IMR-90 (cell line): ENCODE measurements around the gene ABI3BP. TPM values are rescaled to one million over a fixed set of nuclear protein-coding genes. Genes with fewer than 3 reads are reported as not detected.

Source experiments
- ATAC-seq: fragments of 200-7000 bp; cut with Tn5 transposase; 2 replicates; pipeline ENCODE4 v1.9.1; 2020; ENCODE audit warnings: low read depth, mild to moderate bottlenecking, moderate library complexity
- BruUV-seq: library from RNA; stranded (reverse); fragments of 400-500 nt; replicated peaks from 2 replicates; lab custom pipeline; 2021; lab: Mats Ljungman, UMichigan
- CTCF ChIA-PET: fragments of 300-600 bp; formaldehyde crosslinking; extraction: SDS; loops from one replicate; lab custom pipeline; 2021; ENCODE audit warnings: antibody characterized with exemption; lab: Yijun Ruan, JAX
- POLR2A ChIA-PET: fragments of 300-600 bp; sonication (Branson Sonifier 250); formaldehyde crosslinking; loops from one replicate; lab custom pipeline; 2022; ENCODE audit warnings: antibody characterized with exemption; ENCODE audit not compliant: unreplicated experiment; lab: Charles Lee
- DNase-seq: peaks from one replicate; pipeline ENCODE4 v3.0.0; 2013
- H2AFZ ChIP-seq: replicated peaks from 2 replicates; pipeline ENCODE3; 2013; ENCODE audit warnings: low read length, mild to moderate bottlenecking; ENCODE audit not compliant: poor library complexity
- H2AK5ac ChIP-seq: 2 replicates; pipeline ENCODE4 v1.6.1; 2013; ENCODE audit warnings: low read depth, low read length, inconsistent platforms
- H2AK9ac ChIP-seq: replicated peaks from 2 replicates; pipeline ENCODE3; 2013; ENCODE audit warnings: mild to moderate bottlenecking, low read depth, low read length, moderate library complexity; ENCODE audit not compliant: poor library complexity
- H2BK120ac ChIP-seq: 2 replicates; pipeline ENCODE4 v1.6.1; 2013; ENCODE audit warnings: low read depth, low read length, inconsistent platforms
- H2BK15ac ChIP-seq: 3 replicates; pipeline ENCODE4 v1.6.1; 2013; ENCODE audit warnings: low read depth, low read length, inconsistent platforms
- H2BK20ac ChIP-seq: 2 replicates; pipeline ENCODE4 v1.6.1; 2013; ENCODE audit warnings: low read depth, mild to moderate bottlenecking, inconsistent platforms, low read length, moderate library complexity
- H2BK5ac ChIP-seq: 2 replicates; pipeline ENCODE4 v1.6.1; 2013; ENCODE audit warnings: mild to moderate bottlenecking, low read depth, low read length, inconsistent platforms; ENCODE audit not compliant: poor library complexity, severe bottlenecking
- H3K14ac ChIP-seq: replicated peaks from 2 replicates; pipeline ENCODE4 v1.6.1; 2013; ENCODE audit warnings: low read depth, low read length, inconsistent platforms
- H3K18ac ChIP-seq: 2 replicates; pipeline ENCODE4 v1.6.1; 2013; ENCODE audit warnings: low read depth, low read length, control low read depth
- H3K23ac ChIP-seq: 2 replicates; pipeline ENCODE4 v1.6.1; 2013; ENCODE audit warnings: low read depth, low read length, inconsistent platforms
- H3K27ac ChIP-seq: 2 replicates; pipeline ENCODE4 v1.5.1; 2013; ENCODE audit warnings: mild to moderate bottlenecking, control low read depth, low read length; ENCODE audit not compliant: insufficient read depth
- H3K27me3 ChIP-seq: 2 replicates; pipeline ENCODE4 v1.6.1; 2013; ENCODE audit warnings: low read length; ENCODE audit not compliant: control insufficient read depth, insufficient read depth
- H3K36me3 ChIP-seq: 2 replicates; pipeline ENCODE4 v1.6.1; 2013; ENCODE audit warnings: low read length, mixed read lengths; ENCODE audit not compliant: control insufficient read depth, insufficient read depth
- H3K4ac ChIP-seq: 2 replicates; pipeline ENCODE4 v1.6.1; 2013; ENCODE audit warnings: low read depth, low read length, inconsistent platforms
- H3K4me1 ChIP-seq: 2 replicates; pipeline ENCODE4 v1.6.1; 2013; ENCODE audit warnings: low read length, mixed read lengths; ENCODE audit not compliant: control insufficient read depth, insufficient read depth
- H3K4me2 ChIP-seq: 2 replicates; pipeline ENCODE4 v1.6.1; 2013; ENCODE audit warnings: low read depth, mild to moderate bottlenecking, control low read depth, low read length, moderate library complexity
- H3K4me3 ChIP-seq: 2 replicates; pipeline ENCODE4 v1.5.1; 2013; ENCODE audit warnings: low read depth, mild to moderate bottlenecking, control low read depth, low read length, moderate library complexity; ENCODE audit not compliant: insufficient read depth
- H3K56ac ChIP-seq: 2 replicates; pipeline ENCODE4 v1.6.1; 2013; ENCODE audit warnings: low read length, inconsistent platforms; ENCODE audit not compliant: insufficient read depth; ENCODE audit errors: extremely low read depth
- H3K79me1 ChIP-seq, 2 experiments: 2 replicates each; pipeline ENCODE4 v1.6.1; 2013; ENCODE audit warnings: low read length in 2 of 2, inconsistent platforms in 1 of 2, low read depth in 1 of 2
- H3K9ac ChIP-seq: 2 replicates; pipeline ENCODE4 v1.6.1; 2013; ENCODE audit warnings: low read depth, low read length, control low read depth
- H3K9me1 ChIP-seq: 2 replicates; pipeline ENCODE4 v1.6.1; 2013; ENCODE audit warnings: low read length, inconsistent platforms; ENCODE audit not compliant: insufficient read depth
- H3K9me3 ChIP-seq: 2 replicates; pipeline ENCODE4 v1.6.1; 2013; ENCODE audit warnings: low read length; ENCODE audit not compliant: control insufficient read depth, insufficient read depth
- H4K20me1 ChIP-seq: 2 replicates; pipeline ENCODE4 v1.6.1; 2013; ENCODE audit warnings: low read length, inconsistent platforms; ENCODE audit not compliant: insufficient read depth
- H4K5ac ChIP-seq: 2 replicates; pipeline ENCODE4 v1.6.1; 2013; ENCODE audit warnings: mild to moderate bottlenecking, low read depth, low read length, control low read depth
- H4K8ac ChIP-seq, 2 experiments: 2 replicates each; pipeline ENCODE4 v1.6.1; 2013; ENCODE audit warnings: low read depth in 2 of 2, low read length in 2 of 2, control low read depth in 1 of 2, inconsistent platforms in 1 of 2
- H4K91ac ChIP-seq: 2 replicates; pipeline ENCODE4 v1.6.1; 2013; ENCODE audit warnings: low read depth, low read length, inconsistent platforms; ENCODE audit not compliant: insufficient read depth
- CHD1 ChIP-seq: IDR thresholded peaks from 2 replicates; pipeline ENCODE4 v1.6.1; 2012; ENCODE audit warnings: low read depth, low read length, improper control_type of control experiment
- MAFK ChIP-seq: IDR thresholded peaks from 2 replicates; pipeline ENCODE4 v1.6.1; 2012; ENCODE audit warnings: low read depth, low read length, improper control_type of control experiment
- NFE2L2 ChIP-seq: fragments of 150-350 bp; IDR thresholded peaks from 2 replicates; pipeline ENCODE4 v1.6.1; 2016; ENCODE audit warnings: low read depth, mild to moderate bottlenecking, low read length
- SMC3 ChIP-seq: fragments of 150-350 bp; IDR thresholded peaks from 2 replicates; pipeline ENCODE4 v1.6.1; 2016; ENCODE audit warnings: low read depth, mild to moderate bottlenecking, antibody characterized with exemption, low read length, moderate library complexity
- USF2 ChIP-seq: fragments of 150-350 bp; IDR thresholded peaks from 2 replicates; pipeline ENCODE4 v1.6.1; 2017; ENCODE audit warnings: mild to moderate bottlenecking, antibody characterized with exemption, low read length, low read depth
- WGBS, 2 experiments: methylation state at CpG; one replicate each; pipeline versions ENCODE4 v1.1.5 to v1.1.7; 2013; ENCODE audit warnings: missing lambda C conversion rate in 2 of 2; ENCODE audit not compliant: insufficient read length in 1 of 2; ENCODE audit errors: extremely low coverage in 2 of 2; 5-methylcytosine and 5-hydroxymethylcytosine counted together
- dilution Hi-C: fragments of 300-500 bp; cut with HindIII; formaldehyde crosslinking; loops from one replicate; pipeline ENCODE4 v1.14.3; 2018; ENCODE audit warnings: low sequenced_read_pairs; ENCODE audit not compliant: unreplicated experiment
- in situ Hi-C: fragments of 300-500 bp; cut with MboI; formaldehyde crosslinking; loops from 3 replicates; pipeline ENCODE4 v1.14.3; 2019; ENCODE audit warnings: low sequenced_read_pairs, inconsistent platforms, mixed read lengths
- intact Hi-C: fragments of 100-400 bp; cut with micrococcal nuclease; formaldehyde crosslinking; loops from 2 replicates; pipeline ENCODE4 v1.10.0; 2022
- polyA plus RNA-seq, 3 experiments: library from polyadenylated mRNA; depleted of rRNA; stranded (reverse); fragments of >200 nt; gene quantifications; 2 replicates each; pipeline ENCODE4 v1.2.3, GENCODE V29; 2012; ENCODE audit warnings: low replicate concordance in 1 of 3
- total RNA-seq: library from RNA; depleted of rRNA; stranded (reverse); fragments of >200 nt; gene quantifications from 2 replicates; pipeline ENCODE4 v1.2.3, GENCODE V29; 2012
- TF ChIP-seq, protein P1 (sequence below): conservative IDR thresholded peaks from 2 replicates; pipeline ENCODE4 v1.5.1; 2012; ENCODE audit warnings: mild to moderate bottlenecking, low read depth, low read length, improper control_type of control experiment

Gene ABI3BP
- total and polyA plus RNA-seq, 2 of the 4 experiments (the other 2 are of a cell fraction): 3.0 to 26.7 TPM

DNA sequence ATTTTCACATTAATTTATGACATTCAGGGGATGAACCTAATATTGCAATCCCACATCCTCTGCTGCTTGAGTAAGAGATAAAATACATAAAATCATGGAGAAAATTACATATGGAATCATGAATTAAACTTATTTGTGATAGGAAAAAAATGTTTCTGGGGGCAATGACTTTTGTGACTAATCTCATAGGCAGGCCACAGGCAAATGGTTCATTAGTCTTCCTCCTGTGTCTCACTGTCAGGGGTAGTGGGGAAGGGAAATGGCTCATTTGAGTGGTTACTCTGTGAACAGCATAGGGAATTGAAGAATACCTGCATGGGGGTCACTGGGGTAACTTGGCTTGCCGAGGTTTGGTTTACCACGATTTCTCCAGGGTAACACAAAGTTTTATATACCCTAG, 211.9 kb downstream of the ABI3BP start:
- H3K79me1 ChIP-seq: no peaks in the 10 kb centered on the region
- intact Hi-C loops: no loop called here
- no peak overlapping the region for H2AFZ ChIP-seq
- no peak overlapping the region for H2BK15ac ChIP-seq
- no peak overlapping the region for H3K27ac ChIP-seq
- H2AK5ac ChIP-seq: no peak overlapping the region
- no peak overlapping the region for H4K5ac ChIP-seq
- DNase-seq (peak; percentile 65), ATAC-seq (no peak)
- no peaks in the 10 kb centered on the region for H3K9me3 ChIP-seq
- dilution Hi-C loops: no loop called here
- no peaks in the 10 kb centered on the region for H3K36me3 ChIP-seq
- TF ChIP-seq, protein P1, sequence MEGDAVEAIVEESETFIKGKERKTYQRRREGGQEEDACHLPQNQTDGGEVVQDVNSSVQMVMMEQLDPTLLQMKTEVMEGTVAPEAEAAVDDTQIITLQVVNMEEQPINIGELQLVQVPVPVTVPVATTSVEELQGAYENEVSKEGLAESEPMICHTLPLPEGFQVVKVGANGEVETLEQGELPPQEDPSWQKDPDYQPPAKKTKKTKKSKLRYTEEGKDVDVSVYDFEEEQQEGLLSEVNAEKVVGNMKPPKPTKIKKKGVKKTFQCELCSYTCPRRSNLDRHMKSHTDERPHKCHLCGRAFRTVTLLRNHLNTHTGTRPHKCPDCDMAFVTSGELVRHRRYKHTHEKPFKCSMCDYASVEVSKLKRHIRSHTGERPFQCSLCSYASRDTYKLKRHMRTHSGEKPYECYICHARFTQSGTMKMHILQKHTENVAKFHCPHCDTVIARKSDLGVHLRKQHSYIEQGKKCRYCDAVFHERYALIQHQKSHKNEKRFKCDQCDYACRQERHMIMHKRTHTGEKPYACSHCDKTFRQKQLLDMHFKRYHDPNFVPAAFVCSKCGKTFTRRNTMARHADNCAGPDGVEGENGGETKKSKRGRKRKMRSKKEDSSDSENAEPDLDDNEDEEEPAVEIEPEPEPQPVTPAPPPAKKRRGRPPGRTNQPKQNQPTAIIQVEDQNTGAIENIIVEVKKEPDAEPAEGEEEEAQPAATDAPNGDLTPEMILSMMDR: no peak
- TF ChIP-seq SMC3 (no peak), NFE2L2 (no peak), MAFK (no peak), USF2 (no peak), CHD1 (no peak)
- no peak overlapping the region for H3K4me3 ChIP-seq
- H3K27me3 ChIP-seq: no peaks in the 10 kb centered on the region
- ChIA-PET CTCF (no interaction called here), POLR2A (no interaction called here)
- H4K8ac ChIP-seq: no peak overlapping the region
- peaks cover 12% of the 10 kb centered on the region; the same call in 1 of the 2 replicates for H3K9me1 ChIP-seq
- H3K14ac ChIP-seq: no peak overlapping the region
- no peak overlapping the region for H3K18ac ChIP-seq
- H2BK20ac ChIP-seq: no peak overlapping the region
- peaks cover 10% of the 10 kb centered on the region for H3K4me1 ChIP-seq
- in situ Hi-C loops: no loop called here
- H4K91ac ChIP-seq: no peak overlapping the region
- H2AK9ac ChIP-seq: no peak overlapping the region
- H3K4ac ChIP-seq: no peak overlapping the region
- no CpG with 5 or more reads among the region's 2 CpGs for WGBS, 2 experiments
- no peak overlapping the region for H3K23ac ChIP-seq
- H3K9ac ChIP-seq: no peak overlapping the region
- H4K20me1 ChIP-seq: no peaks in the 10 kb centered on the region
- no peak overlapping the region for H3K4me2 ChIP-seq
- no peak overlapping the region for H2BK120ac ChIP-seq
- no peak overlapping the region for H2BK5ac ChIP-seq
- BruUV-seq: no TSS peak
- no peak overlapping the region for H3K56ac ChIP-seq
